SH-SY5Y (cell line): ENCODE results near the gene SNAI3.

Source experiments
- GATA2 ChIP-seq: IDR thresholded peaks from 2 replicates; pipeline ENCODE4 v1.6.1; 2011; ENCODE audit warnings: mild to moderate bottlenecking, low read depth, low read length
- GATA3 ChIP-seq: IDR thresholded peaks from 2 replicates; pipeline ENCODE4 v1.6.1; 2011; ENCODE audit warnings: low read depth, mild to moderate bottlenecking, low read length, moderate library complexity

SNAI3 gene

GRCh38 chr16:88651276-88651988 lies 34.9 kb downstream of the SNAI3 start:
- TF ChIP-seq GATA2 (no peak), GATA3 (no peak)

- no peak for TF ChIP-seq GATA2
- no peak for TF ChIP-seq GATA3
These were observed 35.5 kb downstream of the SNAI3 start, which contains the start of gene CYBA for GRCh38 chr16:88650749-88651275. TSS of gene CYBA (minus strand) at chr16:88651053. CDS start at chr16:88651013, 40 bp downstream.

DNA sequence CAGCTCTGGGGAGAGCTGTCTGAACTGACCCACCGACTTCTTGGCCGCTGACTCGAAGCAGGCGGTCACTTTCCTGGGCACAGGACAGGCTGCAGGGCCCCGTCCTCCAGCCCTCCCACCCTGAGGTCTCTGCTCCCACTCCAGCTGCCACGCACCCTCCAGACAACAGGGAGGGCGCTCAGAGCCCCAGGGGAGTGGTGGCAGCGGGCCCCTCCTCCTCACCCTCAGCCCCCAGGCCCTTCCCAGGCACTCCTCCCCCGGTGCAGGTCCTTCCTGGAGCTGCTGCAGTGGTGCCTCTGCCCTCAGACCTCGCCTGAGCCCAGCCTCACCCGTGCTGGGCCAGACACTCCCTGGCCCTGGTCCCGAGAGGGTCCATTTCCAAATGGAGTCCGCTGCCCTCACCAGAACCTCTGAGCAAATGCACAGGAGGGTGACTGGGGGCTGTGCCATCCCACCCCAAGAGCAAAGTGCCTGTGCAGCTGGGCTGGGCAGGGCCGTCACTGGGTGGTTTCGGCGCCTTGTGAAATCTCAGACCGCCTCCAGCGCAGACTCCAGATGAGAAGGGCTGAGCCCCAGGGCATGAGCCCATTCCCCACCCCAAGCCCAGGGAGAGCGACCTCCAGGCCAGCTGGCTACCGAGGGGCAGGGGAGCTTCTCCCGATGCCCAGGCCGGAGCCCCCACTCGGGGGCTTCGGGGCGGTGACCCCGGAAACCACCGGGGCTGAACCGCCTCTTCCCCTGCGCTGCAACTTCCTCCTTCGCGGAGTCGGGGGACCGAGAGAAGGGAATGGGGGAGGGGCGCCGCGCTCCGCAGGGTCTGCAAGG lies 36.2 kb downstream of the SNAI3 start:
- TF ChIP-seq GATA2 (no peak), GATA3 (no peak)

DNA sequence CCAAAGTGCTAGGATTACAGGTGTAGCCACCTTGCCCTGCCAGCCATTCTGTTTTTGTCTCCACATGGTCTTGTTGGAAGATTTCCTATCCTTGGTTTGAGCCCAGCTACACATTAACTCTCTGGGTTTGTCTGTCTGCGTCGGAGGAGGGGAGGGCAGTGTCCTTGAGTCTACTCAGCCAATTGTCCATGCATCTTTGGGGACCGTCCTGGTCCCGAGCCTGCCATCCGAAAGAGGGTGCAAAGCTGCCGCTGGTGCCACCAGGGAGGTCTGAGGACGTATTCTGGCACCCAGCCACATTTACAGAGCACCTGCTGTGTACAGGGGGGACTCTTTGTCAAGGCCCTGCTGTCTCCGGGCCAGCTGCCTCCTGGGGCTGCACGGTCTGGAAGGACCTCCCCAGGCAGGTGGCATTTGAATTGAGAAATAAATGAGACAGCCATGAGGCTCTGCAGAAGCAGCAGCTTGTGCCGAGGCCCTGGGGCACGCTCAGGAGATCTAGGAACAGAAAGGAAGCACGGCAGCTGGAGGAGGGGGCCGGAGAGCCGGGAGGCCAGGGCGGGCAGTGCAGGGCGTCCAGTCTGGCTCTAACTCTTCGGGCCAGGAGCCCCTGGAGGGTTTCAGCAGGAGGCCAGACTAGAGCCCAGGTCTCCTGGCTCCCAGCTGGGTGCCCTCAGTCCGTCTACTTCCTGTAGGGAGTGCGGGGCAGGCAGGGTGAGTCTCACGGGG lies 36.9 kb downstream of the SNAI3 start:
- TF ChIP-seq GATA2 (no peak), GATA3 (no peak)

- no peak for TF ChIP-seq GATA2
These were observed 38.9 kb downstream of the SNAI3 start for GRCh38 chr16:88647178-88648070.

DNA sequence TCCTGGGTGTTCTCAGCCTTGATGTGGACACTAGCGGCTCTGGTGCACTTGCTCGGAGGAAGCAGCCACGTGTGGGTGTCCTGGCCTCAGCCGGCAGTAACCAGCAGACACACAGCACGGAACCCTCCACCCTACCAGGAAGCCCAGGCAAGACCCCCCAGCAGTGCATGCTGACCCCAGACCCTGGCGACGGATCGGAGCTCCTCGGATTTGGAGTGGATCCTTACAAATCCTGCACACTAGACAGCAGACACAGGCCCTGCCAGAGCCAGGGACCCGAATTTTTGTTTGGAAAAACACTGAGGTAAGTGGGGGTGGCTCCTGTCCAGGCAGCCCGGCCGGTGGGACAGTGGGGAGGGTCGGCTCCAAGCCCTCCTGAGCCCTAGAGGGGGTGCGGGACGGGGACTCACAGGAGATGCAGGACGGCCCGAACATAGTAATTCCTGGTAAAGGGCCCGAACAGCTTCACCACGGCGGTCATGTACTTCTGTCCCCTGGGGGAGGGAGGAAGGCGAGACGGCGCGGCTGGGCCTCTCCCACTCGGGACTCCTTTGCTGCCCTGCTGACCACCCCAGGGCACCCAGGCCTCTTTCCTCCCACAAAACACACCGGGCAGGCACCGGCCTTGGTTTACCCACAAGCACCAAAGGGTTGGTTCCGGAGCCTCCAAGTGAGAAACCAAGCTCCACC lies 39.8 kb downstream of the SNAI3 start:
- TF ChIP-seq GATA2 (no peak), GATA3 (no peak)

GRCh38 chr16:88645941-88646340 lies 40.4 kb downstream of the SNAI3 start:
- TF ChIP-seq GATA3 (no peak), GATA2 (no peak)

DNA sequence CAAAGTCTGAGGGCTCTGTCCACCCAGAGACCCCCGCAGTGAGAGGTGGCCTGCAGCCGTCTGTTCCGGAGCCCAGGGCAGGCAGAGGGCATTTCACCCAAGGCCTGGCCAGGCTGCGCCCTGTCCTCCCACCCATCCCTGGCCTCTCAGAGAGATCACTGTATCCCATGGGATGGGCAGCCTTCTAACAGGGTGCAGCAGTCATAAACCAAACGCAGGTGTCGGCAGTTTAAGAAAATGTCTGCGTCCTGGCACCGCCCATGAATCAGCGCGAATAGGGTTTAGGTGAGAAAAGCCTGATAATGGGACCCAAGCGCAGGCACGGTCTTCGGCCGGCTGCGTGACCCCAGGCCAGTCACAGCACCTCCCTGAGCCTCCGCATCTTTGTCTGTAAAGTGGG lies 40.9 kb downstream of the SNAI3 start:
- TF ChIP-seq GATA2 (no peak), GATA3 (no peak)

GRCh38 chr16:88643644-88643932 lies 42.7 kb downstream of the SNAI3 start:
- no peak for TF ChIP-seq GATA2
- no peak for TF ChIP-seq GATA3

GRCh38 chr16:88642881-88643643 lies 43.2 kb downstream of the SNAI3 start:
- TF ChIP-seq GATA2 (no peak), GATA3 (no peak)

GRCh38 chr16:88640498-88641247 lies 45.6 kb downstream of the SNAI3 start:
- TF ChIP-seq GATA2 (no peak), GATA3 (no peak)

DNA sequence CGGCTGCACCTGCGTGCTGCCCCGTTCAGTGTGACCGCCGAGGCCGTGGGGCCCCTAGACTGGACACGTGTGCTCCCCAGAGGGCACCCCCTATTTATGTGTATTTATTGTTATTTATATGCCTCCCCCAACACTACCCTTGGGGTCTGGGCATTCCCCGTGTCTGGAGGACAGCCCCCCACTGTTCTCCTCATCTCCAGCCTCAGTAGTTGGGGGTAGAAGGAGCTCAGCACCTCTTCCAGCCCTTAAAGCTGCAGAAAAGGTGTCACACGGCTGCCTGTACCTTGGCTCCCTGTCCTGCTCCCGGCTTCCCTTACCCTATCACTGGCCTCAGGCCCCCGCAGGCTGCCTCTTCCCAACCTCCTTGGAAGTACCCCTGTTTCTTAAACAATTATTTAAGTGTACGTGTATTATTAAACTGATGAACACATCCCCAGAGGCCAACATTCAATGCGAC lies 46.2 kb downstream of the SNAI3 start:
- TF ChIP-seq GATA2 (no peak), GATA3 (no peak)
